ENCODE data around the gene RCOR1.

GRCh38 chr14:102624666-102625065 is 32.2 kb downstream of the RCOR1 start:
- TF ChIP-seq POLR2AphosphoS5 (IDR thresholded peaks at IDR 0.05; ENCODE audit: low read depth, low read length) = no peak
- TF ChIP-seq TAF1 (IDR thresholded peaks at IDR 0.05; ENCODE audit: borderline replicate concordance, insufficient read depth, low read length) = no peak
- no peak for TF ChIP-seq REST (IDR thresholded peaks at IDR 0.05; ENCODE audit: insufficient read depth in 1 of 2, low read depth in 2 of 2, low read length in 2 of 2)
- TF ChIP-seq SIN3A (IDR thresholded peaks at IDR 0.05; ENCODE audit: borderline replicate concordance, insufficient read depth, low read length) = no peak
- TF ChIP-seq FOXP2 (optimal IDR thresholded peaks at IDR 0.05; ENCODE audit: borderline replicate concordance, extremely low read depth, extremely low read length, insufficient read depth) = no peak
